Endothelial cell of umbilical vein (primary cell): ENCODE results near the gene PIK3R6. TPM values are rescaled to one million over a fixed set of nuclear protein-coding genes. Genes with fewer than 3 reads are reported as not detected.

Source experiments
- BruUV-seq: library from RNA; stranded (reverse); fragments of 400-500 nt; replicated peaks from 2 replicates; lab custom pipeline; 2021; lab: Mats Ljungman, UMichigan
- CTCF ChIA-PET: fragments of 300-600, 350-600 bp; sonication (Branson Sonifier 250); formaldehyde crosslinking; loops from one replicate; lab custom pipeline; 2021; ENCODE audit warnings: antibody characterized with exemption, inconsistent platforms; lab: Charles Lee
- POLR2A ChIA-PET: fragments of 300-600, 350-600 bp; sonication (Branson Sonifier 250); formaldehyde crosslinking; loops from one replicate; lab custom pipeline; 2021; ENCODE audit warnings: antibody characterized with exemption, inconsistent platforms; lab: Charles Lee
- DNase-seq: peaks from one replicate; pipeline ENCODE4 v3.0.0-alpha.2; 2011; ENCODE audit warnings: low read depth, low spot score
- FAIRE-seq: peaks from 2 replicates; lab custom pipeline; 2011; peaks lifted over from hg19 to GRCh38; lab: Jason Lieb, UNC
- H2AFZ ChIP-seq: 2 replicates; pipeline ENCODE4 v1.6.0; 2012; ENCODE audit warnings: low read depth, low read length, control low read depth, inconsistent platforms
- H3K27ac ChIP-seq: 2 replicates; pipeline ENCODE4 v1.5.1; 2011; ENCODE audit warnings: low read depth, mild to moderate bottlenecking, control low read depth, low read length, moderate library complexity; ENCODE audit not compliant: insufficient read depth
- H3K27me3 ChIP-seq, 2 experiments: 2 replicates each; pipeline versions ENCODE4 v1.6.0 to v1.6.1; 2011; ENCODE audit warnings: low read length in 2 of 2, mixed read lengths in 1 of 2; ENCODE audit not compliant: control insufficient read depth in 2 of 2, insufficient read depth in 2 of 2
- H3K36me3 ChIP-seq, 2 experiments: 2 replicates in 1 of 2; 3 replicates in 1 of 2; pipeline ENCODE4 v1.5.1; 2011; ENCODE audit warnings: low read length in 2 of 2, mild to moderate bottlenecking in 1 of 2, moderate library complexity in 1 of 2; ENCODE audit not compliant: control insufficient read depth in 2 of 2, insufficient read depth in 2 of 2; ENCODE audit errors: extremely low read depth in 1 of 2
- H3K4me1 ChIP-seq: 3 replicates; pipeline ENCODE4 v1.5.1; 2011; ENCODE audit warnings: mild to moderate bottlenecking, low read length; ENCODE audit not compliant: control insufficient read depth, insufficient read depth; ENCODE audit errors: extremely low read depth
- H3K4me2 ChIP-seq: 2 replicates; pipeline ENCODE4 v1.6.1; 2011; ENCODE audit warnings: low read length, control low read depth, mixed read lengths; ENCODE audit not compliant: insufficient read depth
- H3K4me3 ChIP-seq, 3 experiments: fragments of 200-600 bp in 1 of 3; sonication (generic), shearing (Covaris generic) in 1 of 3; replicated peaks in 1 of 3; 2 replicates each; pipeline ENCODE4 v1.5.1; 2011 to 2016; ENCODE audit warnings: control low read depth in 3 of 3, low read length in 3 of 3, mild to moderate bottlenecking in 2 of 3, inconsistent platforms in 1 of 3, low read depth in 1 of 3, moderate library complexity in 1 of 3; ENCODE audit not compliant: insufficient read depth in 1 of 3
- H3K79me2 ChIP-seq: 2 replicates; pipeline ENCODE4 v1.6.0; 2012; ENCODE audit warnings: low read length, inconsistent platforms; ENCODE audit not compliant: control insufficient read depth, insufficient read depth
- H3K9ac ChIP-seq: replicated peaks from 2 replicates; pipeline ENCODE3; 2011; ENCODE audit warnings: low read length, control low read depth; ENCODE audit not compliant: insufficient read depth; ENCODE audit errors: extremely low read depth
- H3K9me1 ChIP-seq: replicated peaks from 3 replicates; pipeline ENCODE4 v1.6.0; 2011; ENCODE audit warnings: mild to moderate bottlenecking, low read length; ENCODE audit not compliant: control insufficient read depth, insufficient read depth; ENCODE audit errors: extremely low read depth
- H3K9me3 ChIP-seq: replicated peaks from 2 replicates; pipeline ENCODE4 v1.5.1; 2012; ENCODE audit warnings: low read length, inconsistent platforms; ENCODE audit not compliant: control insufficient read depth, insufficient read depth
- H4K20me1 ChIP-seq: replicated peaks from 2 replicates; pipeline ENCODE3; 2011; ENCODE audit warnings: mild to moderate bottlenecking, low read length; ENCODE audit not compliant: control insufficient read depth, insufficient read depth; ENCODE audit errors: extremely low read depth
- EZH2 ChIP-seq: IDR thresholded peaks from 2 replicates; pipeline ENCODE4 v1.6.1; 2012; ENCODE audit warnings: borderline replicate concordance, low read depth, mild to moderate bottlenecking, moderate library complexity, low read length, inconsistent platforms; ENCODE audit not compliant: severe bottlenecking
- FOS ChIP-seq: IDR thresholded peaks from 2 replicates; pipeline ENCODE4 v1.6.1; 2011; ENCODE audit warnings: mild to moderate bottlenecking, low read length, moderate library complexity, borderline replicate concordance; ENCODE audit not compliant: insufficient read depth
- GATA2 ChIP-seq: IDR thresholded peaks from 2 replicates; pipeline ENCODE4 v1.7.0; 2011; ENCODE audit warnings: low read depth, mild to moderate bottlenecking, moderate library complexity, mixed read lengths, low read length; ENCODE audit not compliant: insufficient read length, insufficient read depth
- JUN ChIP-seq: IDR thresholded peaks from 2 replicates; pipeline ENCODE4 v1.6.1; 2011; ENCODE audit warnings: borderline replicate concordance, low read depth; ENCODE audit not compliant: insufficient read length, insufficient read depth
- MAX ChIP-seq: IDR thresholded peaks from 2 replicates; pipeline ENCODE4 v1.6.1; 2011; ENCODE audit not compliant: insufficient read depth, insufficient read length
- MYC ChIP-seq: IDR thresholded peaks from one replicate; pipeline ENCODE4 v1.6.1; 2011; ENCODE audit warnings: mild to moderate bottlenecking, low read depth, low read length
- POLR2A ChIP-seq: IDR thresholded peaks from 2 replicates; pipeline ENCODE4 v1.6.1; 2012; ENCODE audit warnings: low read depth, mild to moderate bottlenecking, control low read depth, low read length
- POLR2AphosphoS5 ChIP-seq: IDR thresholded peaks from 2 replicates; pipeline ENCODE4 v1.6.1; 2012; ENCODE audit warnings: low read depth, mild to moderate bottlenecking, control low read depth, low read length, moderate library complexity; ENCODE audit not compliant: insufficient read depth
- dilution Hi-C: fragments of 300-500 bp; cut with MboI; formaldehyde crosslinking; loops from one replicate; pipeline ENCODE4 v1.15.0; 2019; ENCODE audit warnings: low sequenced_read_pairs; ENCODE audit not compliant: extremely low pct_ligation_motif_present
- intact Hi-C: fragments of 100-400 bp; cut with micrococcal nuclease; formaldehyde crosslinking; loops from one replicate; pipeline ENCODE4 v1.10.0; 2022
- polyA plus RNA-seq, 4 experiments: library from polyadenylated mRNA; depleted of rRNA in 3 of 4; stranded (reverse) in 3 of 4; unstranded in 1 of 4; fragments of >200 nt; gene quantifications; 2 replicates each; pipeline versions ENCODE4 v1.2.1 to v1.2.3, GENCODE V29; 2011 to 2012; ENCODE audit warnings: missing spikeins in 1 of 4
- total RNA-seq: library from RNA; stranded (reverse); gene quantifications from 2 replicates; pipeline ENCODE4 v1.2.3, GENCODE V29; 2021
- TF ChIP-seq, protein P1 (sequence below), 2 donors: IDR thresholded peaks; 1 replicate in 1 of 2; 2 replicates in 1 of 2; pipeline ENCODE4 v1.5.1; 2011; ENCODE audit warnings: low read length in 2 of 2, mild to moderate bottlenecking in 2 of 2, moderate library complexity in 2 of 2, control low read depth in 1 of 2, inconsistent platforms in 1 of 2, low read depth in 1 of 2; ENCODE audit not compliant: insufficient read depth in 1 of 2; ENCODE audit errors: extremely low read depth in 1 of 2

The PIK3R6 gene
- total and polyA plus RNA-seq, 2 donors (not counting 3 experiments of a cell fraction or from before 2014, with no cell fraction given), result not detected

DNA sequence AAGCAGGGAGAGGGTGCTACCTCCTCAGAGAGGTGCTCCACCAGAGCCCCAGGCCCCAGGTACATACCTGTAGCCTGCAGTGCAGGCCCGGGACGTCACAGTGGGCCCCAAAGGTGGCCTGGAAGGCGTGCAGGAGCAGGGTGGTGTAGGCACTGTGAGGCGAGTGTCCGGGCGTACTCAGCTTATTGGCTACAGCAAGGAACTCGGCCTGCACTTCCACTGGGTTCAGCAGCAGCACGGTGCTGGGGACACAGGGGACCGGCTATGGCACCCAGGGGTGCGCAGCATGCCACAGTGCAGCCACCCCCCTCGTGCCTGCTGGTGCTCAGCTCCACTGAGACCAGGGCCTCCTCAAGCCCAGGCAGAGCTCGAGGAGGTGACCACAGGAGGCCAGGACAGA lies 23.2 kb upstream of the PIK3R6 start:
- no peak overlapping the region for H2AFZ ChIP-seq
- no peak overlapping the region for H3K4me2 ChIP-seq
- no peaks in the 10 kb centered on the region for H3K27me3 ChIP-seq
- DNase-seq, result no peak
- no peak overlapping the region for H3K9ac ChIP-seq
- intact Hi-C loops, result loop anchor here (10.0 kb wide), 1 partner anchor 634 kb away; no protein-coding TSS in a partner anchor
- POLR2A ChIA-PET, result no interaction called here
- H3K4me3 ChIP-seq, result no peak overlapping the region
- H3K36me3 ChIP-seq, result no peaks in the 10 kb centered on the region
- H3K79me2 ChIP-seq, result no peaks in the 10 kb centered on the region
- H3K9me1 ChIP-seq, result no peaks in the 10 kb centered on the region
- CTCF ChIA-PET, result interaction anchor here (0.5 to 1.4 kb wide), 2 partner anchors 107 to 554 kb away, joined by 3 to 4 read pairs; no protein-coding TSS in a partner anchor
- no peaks in the 10 kb centered on the region for H3K4me1 ChIP-seq
- no peaks in the 10 kb centered on the region for H3K9me3 ChIP-seq
- H3K27ac ChIP-seq, result no peak overlapping the region
- no peak for FAIRE-seq
- dilution Hi-C loops, result no loop called here
- no peaks in the 10 kb centered on the region for H4K20me1 ChIP-seq
- TF ChIP-seq JUN (no peak), FOS (no peak), GATA2 (no peak), POLR2AphosphoS5 (no peak), POLR2A (no peak)
- no TSS peak for BruUV-seq

DNA sequence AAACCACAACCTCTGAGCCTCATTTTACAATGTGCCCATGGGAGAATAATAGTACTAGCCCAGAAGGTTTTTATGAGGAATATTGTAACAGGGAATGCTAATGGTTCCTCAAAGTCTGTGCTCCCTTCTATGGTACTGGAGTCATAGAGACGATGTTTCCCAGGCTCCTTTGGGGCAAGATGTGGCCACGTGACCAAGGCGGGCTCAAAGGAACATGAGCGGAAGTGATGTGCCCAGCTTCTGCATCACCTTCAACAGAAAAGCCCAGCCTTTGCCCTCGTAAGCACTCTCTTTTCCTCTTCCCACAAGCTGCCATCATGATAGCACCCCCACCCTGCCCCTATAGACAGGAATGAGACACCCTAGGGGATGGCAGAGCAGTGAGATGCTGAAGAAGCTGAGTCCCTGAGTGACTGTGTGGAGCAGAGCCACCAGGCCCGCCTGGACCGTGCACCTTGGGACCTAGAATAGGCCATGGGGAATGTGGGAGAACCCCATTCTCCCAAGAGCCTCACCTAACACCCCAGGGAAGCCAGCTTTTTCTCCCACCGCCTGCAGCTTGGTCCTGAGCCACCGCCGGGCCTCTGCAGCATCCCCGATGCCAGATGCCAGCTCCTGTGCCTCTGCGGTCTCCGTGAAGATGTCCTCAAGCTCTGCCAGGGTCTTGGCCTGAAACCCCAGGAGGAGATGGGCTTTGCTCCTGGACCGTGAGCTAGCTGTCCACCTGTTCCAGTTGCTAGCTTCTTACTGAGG lies 22.2 kb upstream of the PIK3R6 start:
- no peaks in the 10 kb centered on the region for H3K36me3 ChIP-seq
- BruUV-seq, result no TSS peak
- POLR2A ChIA-PET, result no interaction called here
- dilution Hi-C loops (no loop called here), intact Hi-C loops (loop anchor here (10.0 kb wide), 1 partner anchor 635 kb away; no protein-coding TSS in a partner anchor)
- H2AFZ ChIP-seq, result no peak overlapping the region
- no peak overlapping the region for H3K4me2 ChIP-seq
- no peak overlapping the region for H3K4me3 ChIP-seq
- FAIRE-seq, result no peak
- H3K4me1 ChIP-seq, result no peaks in the 10 kb centered on the region
- no peaks in the 10 kb centered on the region for H3K79me2 ChIP-seq
- no peak for DNase-seq
- no peak overlapping the region for H3K27ac ChIP-seq
- no peak overlapping the region for H3K9ac ChIP-seq
- TF ChIP-seq EZH2 (no peak), JUN (no peak), MYC (no peak), GATA2 (no peak), POLR2AphosphoS5 (no peak), MAX (no peak), FOS (no peak), POLR2A (no peak)
- TF ChIP-seq, protein P1, sequence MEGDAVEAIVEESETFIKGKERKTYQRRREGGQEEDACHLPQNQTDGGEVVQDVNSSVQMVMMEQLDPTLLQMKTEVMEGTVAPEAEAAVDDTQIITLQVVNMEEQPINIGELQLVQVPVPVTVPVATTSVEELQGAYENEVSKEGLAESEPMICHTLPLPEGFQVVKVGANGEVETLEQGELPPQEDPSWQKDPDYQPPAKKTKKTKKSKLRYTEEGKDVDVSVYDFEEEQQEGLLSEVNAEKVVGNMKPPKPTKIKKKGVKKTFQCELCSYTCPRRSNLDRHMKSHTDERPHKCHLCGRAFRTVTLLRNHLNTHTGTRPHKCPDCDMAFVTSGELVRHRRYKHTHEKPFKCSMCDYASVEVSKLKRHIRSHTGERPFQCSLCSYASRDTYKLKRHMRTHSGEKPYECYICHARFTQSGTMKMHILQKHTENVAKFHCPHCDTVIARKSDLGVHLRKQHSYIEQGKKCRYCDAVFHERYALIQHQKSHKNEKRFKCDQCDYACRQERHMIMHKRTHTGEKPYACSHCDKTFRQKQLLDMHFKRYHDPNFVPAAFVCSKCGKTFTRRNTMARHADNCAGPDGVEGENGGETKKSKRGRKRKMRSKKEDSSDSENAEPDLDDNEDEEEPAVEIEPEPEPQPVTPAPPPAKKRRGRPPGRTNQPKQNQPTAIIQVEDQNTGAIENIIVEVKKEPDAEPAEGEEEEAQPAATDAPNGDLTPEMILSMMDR (IDR thresholded peaks at IDR 0.05; ENCODE audit: extremely low read depth in 1 of 2, insufficient read depth in 1 of 2, low read depth in 1 of 2, low read length in 2 of 2), result no peak
- H4K20me1 ChIP-seq, result no peaks in the 10 kb centered on the region
- CTCF ChIA-PET, result interaction anchor here (0.8 to 1.8 kb wide), 4 partner anchors 11 to 816 kb away, joined by 3 to 19 read pairs (median 3); no protein-coding TSS in a partner anchor
- no peaks in the 10 kb centered on the region for H3K9me3 ChIP-seq
- no peaks in the 10 kb centered on the region for H3K9me1 ChIP-seq
- no peaks in the 10 kb centered on the region for H3K27me3 ChIP-seq
